ENCODE results near the gene KMO.

DNA sequence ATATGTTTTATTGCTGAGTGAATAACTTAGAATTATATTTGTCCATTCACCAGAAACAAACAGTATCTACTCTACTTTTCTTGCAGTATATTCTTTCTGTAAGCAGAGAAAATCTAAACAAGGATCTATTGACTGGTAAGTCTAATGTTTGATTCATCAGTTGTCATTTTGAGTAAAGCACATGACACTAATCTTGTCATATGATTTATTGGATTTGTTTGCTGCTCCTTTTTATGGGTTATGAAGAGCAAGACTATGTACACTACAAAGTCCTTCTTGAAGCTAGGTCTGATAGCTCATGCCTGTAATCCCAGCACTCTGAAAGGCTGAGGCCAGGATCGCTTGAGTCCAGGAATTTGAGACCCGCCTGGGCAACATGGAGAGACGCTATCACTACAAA is 23.3 kb downstream of the KMO start:
- TF ChIP-seq TAF1 (IDR thresholded peaks at IDR 0.05; ENCODE audit: borderline replicate concordance, low read depth, low read length) (no peak), POLR2A (IDR thresholded peaks at IDR 0.05; ENCODE audit: low read depth, low read length) (no peak)

All from GM12892 (cell line).